ENCODE measurements around the gene KDM2B. TPM values are rescaled to one million over a fixed set of nuclear protein-coding genes. Genes with fewer than 3 reads are reported as not detected.

Gene KDM2B
- total RNA-seq, 1 donor, result 63.7 TPM

DNA sequence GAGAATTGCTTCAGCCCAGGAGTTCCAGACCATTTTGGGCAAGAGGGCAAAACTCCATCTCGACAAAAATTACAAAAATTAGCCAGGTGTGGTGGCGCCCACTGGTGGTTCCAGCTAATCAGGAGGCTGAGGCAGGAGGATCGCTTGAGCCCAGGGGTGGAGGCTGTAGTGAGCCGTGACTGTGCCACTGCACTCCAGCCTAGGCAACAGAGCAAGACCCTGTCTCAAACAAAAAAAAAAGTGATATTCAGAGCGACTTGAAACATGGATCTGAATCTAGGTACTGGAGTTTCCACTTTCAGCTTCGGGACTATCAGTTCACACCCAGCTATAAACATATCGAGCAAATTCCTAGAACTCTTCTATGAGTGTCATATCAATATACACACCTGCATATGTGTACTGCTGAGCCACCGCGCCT, 197.2 kb downstream of the KDM2B start:
- peaks cover 7% of the 10 kb centered on the region for H3K4me1 ChIP-seq (ENCODE audit: insufficient read depth, low read length)
- no peaks in the 10 kb centered on the region for H3K27me3 ChIP-seq (ENCODE audit: insufficient read depth, low read length)
- H3K9me3 ChIP-seq (ENCODE audit: low read depth, low read length), result no peaks in the 10 kb centered on the region
- no peak overlapping the region for H3K4me3 ChIP-seq (ENCODE audit: low read length)

GRCh38 chr12:121379945-121380344, 200.9 kb downstream of the KDM2B start:
- no peaks in the 10 kb centered on the region for H3K4me1 ChIP-seq (ENCODE audit: insufficient read depth, low read length)
- no peak overlapping the region for H3K4me3 ChIP-seq (ENCODE audit: low read length)
- no peaks in the 10 kb centered on the region for H3K9me3 ChIP-seq (ENCODE audit: low read depth, low read length)
- no peaks in the 10 kb centered on the region for H3K27me3 ChIP-seq (ENCODE audit: insufficient read depth, low read length)

Other genes starting within 250 kb of the KDM2B start
- gene ANAPC5, start 228.6 kb downstream of the KDM2B start, total RNA-seq, result 114 TPM
- gene RNF34, start 180.9 kb downstream of the KDM2B start, total RNA-seq, result 54.4 TPM
- 31.3 TPM for gene ORAI1, start 45.5 kb upstream of the KDM2B start, total RNA-seq
- 3.6 TPM for gene MORN3, start 88.6 kb upstream of the KDM2B start, total RNA-seq
- 2.1 TPM for gene TMEM120B, start 131.7 kb upstream of the KDM2B start, total RNA-seq
- gene RHOF, start 212.7 kb upstream of the KDM2B start, total RNA-seq, result 110 TPM
- gene SETD1B, start 223.0 kb upstream of the KDM2B start, total RNA-seq, result 28.4 TPM